B cell (primary cell): ENCODE measurements around the gene FAM81A. TPM values are rescaled to one million over a fixed set of nuclear protein-coding genes. Genes with fewer than 3 reads are reported as not detected.

Source experiments
- ATAC-seq: fragments of 200-7000 bp; cut with Tn5 transposase; one replicate; pipeline ENCODE4 v1.10.0; 2021; ENCODE audit warnings: low read depth, mild to moderate bottlenecking, moderate number of reproducible peaks, moderate library complexity
- CTCF ChIA-PET: fragments of 350-600 bp; sonication (Branson Sonifier 250); formaldehyde crosslinking; loops from one replicate; lab custom pipeline; 2021; ENCODE audit warnings: antibody characterized with exemption, inconsistent platforms; lab: Charles Lee
- POLR2A ChIA-PET: fragments of 350-600 bp; sonication (Branson Sonifier 250); formaldehyde crosslinking; loops from one replicate; lab custom pipeline; 2021; ENCODE audit warnings: antibody characterized with exemption; lab: Charles Lee
- DNase-seq: peaks from one replicate; pipeline ENCODE4 v3.0.0; 2013
- H2AFZ ChIP-seq: 2 replicates; pipeline ENCODE4 v1.6.1; 2012; ENCODE audit warnings: mild to moderate bottlenecking, low read depth, low read length; ENCODE audit not compliant: insufficient read depth, poor library complexity, severe bottlenecking
- H3K27ac ChIP-seq, 2 donors: 1 replicate in 1 of 2; 2 replicates in 1 of 2; pipeline ENCODE4 v1.5.1; 2012 to 2013; ENCODE audit warnings: low read length in 2 of 2, mild to moderate bottlenecking in 2 of 2, moderate library complexity in 1 of 2
- H3K27me3 ChIP-seq, 4 experiments: fragments of 200-600 bp in 1 of 4; sonication (generic) in 1 of 4; replicated peaks in 1 of 4; 1 replicate in 2 of 4; 2 replicates in 2 of 4; pipeline versions ENCODE4 v1.6.1 to v1.7.0; 2013 to 2016; ENCODE audit warnings: low read length in 3 of 4, mild to moderate bottlenecking in 2 of 4, mixed read lengths in 1 of 4, moderate library complexity in 1 of 4; ENCODE audit not compliant: insufficient read depth in 4 of 4, control insufficient read depth in 3 of 4; ENCODE audit errors: control extremely low read depth in 1 of 4
- H3K36me3 ChIP-seq, 2 experiments: replicated peaks in 1 of 2; 1 replicate in 1 of 2; 2 replicates in 1 of 2; pipeline versions ENCODE4 v1.6.1 to v1.7.1; 2013; ENCODE audit warnings: low read length in 1 of 2; ENCODE audit not compliant: insufficient read depth in 2 of 2, control insufficient read depth in 1 of 2; ENCODE audit errors: control extremely low read depth in 1 of 2, extremely low read depth in 1 of 2
- H3K4me1 ChIP-seq, 2 donors: fragments of 200-600 bp in 1 of 2; sonication (generic) in 1 of 2; 1 replicate in 1 of 2; 2 replicates in 1 of 2; pipeline versions ENCODE4 v1.5.1 to v1.6.1; 2013 to 2017; ENCODE audit warnings: low read length in 2 of 2; ENCODE audit not compliant: control insufficient read depth in 2 of 2, insufficient read depth in 2 of 2
- H3K4me2 ChIP-seq: replicated peaks from 2 replicates; pipeline ENCODE3; 2012; ENCODE audit warnings: mild to moderate bottlenecking, low read depth, low read length; ENCODE audit not compliant: poor library complexity, severe bottlenecking
- H3K4me3 ChIP-seq, 5 experiments: fragments of 200-600 bp in 1 of 5; sonication (generic) in 1 of 5; 1 replicate in 3 of 5; 2 replicates in 2 of 5; pipeline versions ENCODE4 v1.5.1 to v1.7.0; 2011 to 2016; ENCODE audit warnings: low read length in 4 of 5, mild to moderate bottlenecking in 4 of 5, low read depth in 2 of 5, control low read depth in 1 of 5, moderate library complexity in 1 of 5; ENCODE audit not compliant: insufficient read depth in 1 of 5; ENCODE audit errors: control extremely low read depth in 1 of 5, extremely low read depth in 1 of 5
- H3K79me2 ChIP-seq: fragments of 200-600 bp; sonication (generic); one replicate; pipeline ENCODE4 v1.6.0; 2016; ENCODE audit warnings: low read length; ENCODE audit not compliant: control insufficient read depth, insufficient read depth
- H3K9ac ChIP-seq: fragments of 200-600 bp; sonication (generic); 2 replicates; pipeline ENCODE4 v1.6.1; 2017; ENCODE audit warnings: mild to moderate bottlenecking, low read length, moderate library complexity
- H3K9me3 ChIP-seq, 3 donors: one replicate each; pipeline versions ENCODE4 v1.6.1 to v1.7.1; 2013; ENCODE audit warnings: low read length in 2 of 3; ENCODE audit not compliant: control insufficient read depth in 2 of 3, insufficient read depth in 1 of 3; ENCODE audit errors: control extremely low read depth in 1 of 3
- H4K20me1 ChIP-seq: 2 replicates; pipeline ENCODE4 v1.6.0; 2012; ENCODE audit warnings: mild to moderate bottlenecking, low read length; ENCODE audit not compliant: insufficient read depth, control insufficient read depth, poor library complexity, severe bottlenecking
- H3K27ac Mint-ChIP-seq: one replicate; pipeline ENCODE4 v1.8.0; 2021; ENCODE audit warnings: mixed read lengths
- H3K27me3 Mint-ChIP-seq: one replicate; pipeline ENCODE4 v1.8.0; 2021; ENCODE audit warnings: mixed read lengths
- H3K4me1 Mint-ChIP-seq: one replicate; pipeline ENCODE4 v1.8.0; 2021; ENCODE audit warnings: mixed read lengths
- H3K4me3 Mint-ChIP-seq: one replicate; pipeline ENCODE4 v1.8.0; 2021; ENCODE audit warnings: mixed read lengths
- H3K9me3 Mint-ChIP-seq: one replicate; pipeline ENCODE4 v1.8.0; 2022; ENCODE audit warnings: mixed read lengths; ENCODE audit not compliant: insufficient read depth
- CTCF ChIP-seq: fragments of 200-600 bp; IDR thresholded peaks from one replicate; pipeline ENCODE4 v1.8.0; 2022; ENCODE audit warnings: antibody characterized with exemption, mild to moderate bottlenecking
- EZH2 ChIP-seq: IDR thresholded peaks from 2 replicates; pipeline ENCODE4 v1.6.1; 2012; ENCODE audit warnings: borderline replicate concordance, low read depth, mild to moderate bottlenecking, moderate library complexity, low read length; ENCODE audit not compliant: insufficient read depth, poor library complexity, severe bottlenecking
- WGBS: methylation state at CpG from one replicate; pipeline ENCODE4 v1.1.5; 2013; ENCODE audit warnings: missing lambda C conversion rate; ENCODE audit not compliant: insufficient coverage; 5-methylcytosine and 5-hydroxymethylcytosine counted together
- intact Hi-C: fragments of 100-400 bp; cut with micrococcal nuclease; formaldehyde crosslinking; loops from one replicate; pipeline ENCODE4 v1.10.0; 2022
- polyA plus RNA-seq: library from polyadenylated mRNA; depleted of rRNA; stranded (reverse); fragments of >200 nt; gene quantifications from 2 replicates; pipeline ENCODE4 v1.2.3, GENCODE V29; 2012
- total RNA-seq, 2 donors: library from RNA; stranded (reverse); fragments of 120-200 nt in 1 of 2; gene quantifications; 1 replicate in 1 of 2; 2 replicates in 1 of 2; pipeline versions ENCODE4 v1.2.3 to v1.2.4, GENCODE V29; 2013 to 2022

Gene FAM81A
- total and polyA plus RNA-seq, 2 donors (not counting 1 experiment from before 2014, with no cell fraction given), result 2.0 to 3.9 TPM

GRCh38 chr15:59553879-59554735 is 116.1 kb downstream of the FAM81A start:
- Mint-ChIP-seq H3K27ac (no peak overlapping the region), H3K4me3 (no peak overlapping the region), H3K4me1 (no peaks in the 10 kb centered on the region), H3K27me3 (no peaks in the 10 kb centered on the region), H3K9me3 (no peaks in the 10 kb centered on the region)
- ATAC-seq (no peak), DNase-seq (no peak)
- no peak for TF ChIP-seq CTCF
- TF ChIP-seq EZH2, result no peak
- no peaks in the 10 kb centered on the region for H4K20me1 ChIP-seq
- no peaks in the 10 kb centered on the region for H3K79me2 ChIP-seq
- no peak overlapping the region for H3K4me2 ChIP-seq
- no peaks in the 10 kb centered on the region for H3K4me1 ChIP-seq
- CTCF ChIA-PET, result interaction anchor here (0.9 kb wide), 1 partner anchor 21 kb away, joined by 5 read pairs; no protein-coding TSS in a partner anchor
- no peaks in the 10 kb centered on the region for H3K9me3 ChIP-seq
- no peak overlapping the region for H3K9ac ChIP-seq
- H3K27me3 ChIP-seq, result no peaks in the 10 kb centered on the region
- intact Hi-C loops, result no loop called here
- POLR2A ChIA-PET, result interaction anchor here (0.6 kb wide), 1 partner anchor 155 kb away, joined by 5 read pairs; no protein-coding TSS in a partner anchor
- WGBS, result 88% methylated on average over 5 of the region's 12 CpGs
- no peaks in the 10 kb centered on the region for H3K36me3 ChIP-seq
- H3K27ac ChIP-seq, result no peak overlapping the region
- H2AFZ ChIP-seq, result no peak overlapping the region
- no peak overlapping the region for H3K4me3 ChIP-seq

DNA sequence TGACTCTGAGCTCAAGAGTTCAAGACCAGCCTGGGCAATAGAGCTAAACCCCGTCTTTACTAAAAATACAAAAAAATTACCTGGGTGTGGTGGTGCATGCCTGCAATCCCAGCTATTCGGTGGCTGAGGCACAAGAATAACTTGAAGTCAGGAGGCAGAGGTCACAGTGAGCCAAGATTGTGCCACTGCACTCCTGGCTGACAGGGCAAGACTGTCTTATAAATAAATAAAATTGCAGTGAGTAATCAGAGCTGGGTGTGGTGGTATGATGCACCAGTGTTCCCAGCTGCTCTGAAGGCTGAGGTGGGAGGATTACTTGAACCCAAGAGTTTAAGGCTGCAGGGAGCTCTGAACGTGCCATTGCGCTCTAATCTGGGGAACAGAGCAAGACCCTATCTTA is 117.7 kb downstream of the FAM81A start:
- ATAC-seq (no peak), DNase-seq (no peak)
- no peaks in the 10 kb centered on the region for H4K20me1 ChIP-seq
- H2AFZ ChIP-seq, result no peak overlapping the region
- H3K27ac ChIP-seq, result no peak overlapping the region
- H3K4me2 ChIP-seq, result no peak overlapping the region
- no peak overlapping the region for H3K9ac ChIP-seq
- no peaks in the 10 kb centered on the region for H3K79me2 ChIP-seq
- TF ChIP-seq EZH2, result no peak
- no peaks in the 10 kb centered on the region for H3K27me3 Mint-ChIP-seq
- no peak overlapping the region for H3K27ac Mint-ChIP-seq
- ChIA-PET POLR2A (no interaction called here), CTCF (no interaction called here)
- 93% methylated on average over 4 of the region's 4 CpGs for WGBS
- H3K4me3 Mint-ChIP-seq, result no peak overlapping the region
- H3K9me3 Mint-ChIP-seq, result no peaks in the 10 kb centered on the region
- H3K4me1 ChIP-seq, result no peaks in the 10 kb centered on the region
- H3K27me3 ChIP-seq, result no peaks in the 10 kb centered on the region
- H3K9me3 ChIP-seq, result no peaks in the 10 kb centered on the region
- H3K4me3 ChIP-seq, result no peak overlapping the region
- no peaks in the 10 kb centered on the region for H3K4me1 Mint-ChIP-seq
- no peaks in the 10 kb centered on the region for H3K36me3 ChIP-seq
- intact Hi-C loops, result no loop called here
